ENCODE measurements around the gene CRIP3.

CRIP3 gene

DNA sequence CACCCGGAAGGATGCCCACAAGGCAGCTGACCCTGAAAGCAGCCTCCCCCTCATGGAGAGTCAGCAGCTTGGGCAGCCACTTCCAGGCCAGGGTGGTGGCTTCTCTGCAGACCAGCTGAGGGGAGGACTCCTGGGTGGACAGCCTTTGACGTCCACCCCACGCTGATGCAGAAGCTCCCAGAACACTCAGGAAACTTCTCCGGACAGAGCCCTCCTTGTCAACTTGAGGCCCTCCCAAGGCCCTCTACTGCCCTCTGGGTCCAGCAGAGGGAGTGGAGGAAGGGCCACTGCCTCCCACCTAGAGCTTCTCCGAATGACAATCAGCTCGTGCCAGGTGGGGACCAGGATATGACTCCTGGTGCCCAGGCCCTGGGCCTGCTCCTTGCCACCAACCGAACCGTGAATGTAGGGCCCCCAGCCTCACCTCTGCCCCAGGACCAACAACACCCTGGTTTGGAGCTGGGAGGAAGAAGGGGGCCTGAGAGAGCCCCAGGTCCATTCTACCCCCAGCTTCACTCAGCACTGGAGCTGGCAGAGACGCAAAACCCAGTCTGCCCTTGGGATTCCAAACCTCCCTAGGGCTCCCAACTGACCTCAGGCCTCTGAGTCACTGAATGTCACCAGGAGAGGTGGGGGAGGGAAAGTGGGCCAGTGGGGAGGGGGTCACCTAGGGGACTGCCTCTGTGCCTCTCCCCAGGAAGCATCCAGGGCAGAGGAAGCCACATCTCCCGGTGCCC, 21.5 kb downstream of the CRIP3 start:
- no peak for DNase-seq

DNA sequence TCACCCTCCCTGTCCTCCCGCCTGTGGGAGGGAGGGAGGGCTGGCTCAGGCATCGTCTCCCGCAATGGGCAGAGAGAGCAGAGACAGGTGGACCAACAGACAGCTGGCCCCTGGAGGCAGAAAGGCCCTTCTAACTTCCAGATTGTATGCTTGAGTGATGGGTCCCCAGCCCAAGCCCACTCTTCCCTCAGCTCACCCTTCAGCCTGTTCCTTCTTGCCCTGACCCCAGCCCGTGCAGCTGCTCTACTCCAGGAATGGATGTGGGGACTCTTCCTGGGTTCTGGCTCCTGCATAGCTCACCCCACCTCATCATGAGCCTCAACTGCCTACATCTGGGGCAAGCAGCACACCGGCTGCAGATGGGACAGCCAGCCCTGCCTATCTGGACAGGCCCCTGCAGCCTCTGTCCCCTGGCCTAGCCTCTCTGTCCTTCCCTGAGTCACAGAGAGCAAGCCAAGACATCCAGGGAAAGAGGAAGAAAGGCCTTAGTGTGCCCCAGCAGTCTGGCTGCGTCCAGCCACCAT, 22.1 kb downstream of the CRIP3 start:
- DNase-seq: no peak

- DNase-seq: no peak
These were observed 22.8 kb downstream of the CRIP3 start for GRCh38 chr6:43285832-43286231.

GRCh38 chr6:43284991-43285781, 23.4 kb downstream of the CRIP3 start:
- no peak for DNase-seq

DNA sequence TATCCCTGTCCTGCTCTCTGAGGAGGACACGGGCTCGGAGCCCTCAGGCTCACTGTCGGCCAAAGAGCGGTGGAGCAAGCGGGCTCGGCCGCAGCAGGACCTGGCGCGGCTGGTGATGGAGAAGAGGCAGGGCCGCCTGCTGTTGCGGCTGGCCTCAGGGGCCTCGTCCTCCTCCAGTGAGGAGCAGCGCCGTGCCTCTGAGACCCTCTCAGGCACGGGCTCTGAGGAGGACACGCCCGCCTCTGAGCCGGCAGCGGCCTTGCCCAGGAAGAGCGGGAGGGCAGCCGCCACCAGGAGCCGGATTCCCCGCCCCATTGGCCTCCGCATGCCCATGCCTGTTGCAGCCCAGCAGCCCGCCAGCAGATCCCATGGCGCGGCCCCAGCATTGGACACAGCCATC, 24.7 kb downstream of the CRIP3 start:
- no peak for DNase-seq

DNA sequence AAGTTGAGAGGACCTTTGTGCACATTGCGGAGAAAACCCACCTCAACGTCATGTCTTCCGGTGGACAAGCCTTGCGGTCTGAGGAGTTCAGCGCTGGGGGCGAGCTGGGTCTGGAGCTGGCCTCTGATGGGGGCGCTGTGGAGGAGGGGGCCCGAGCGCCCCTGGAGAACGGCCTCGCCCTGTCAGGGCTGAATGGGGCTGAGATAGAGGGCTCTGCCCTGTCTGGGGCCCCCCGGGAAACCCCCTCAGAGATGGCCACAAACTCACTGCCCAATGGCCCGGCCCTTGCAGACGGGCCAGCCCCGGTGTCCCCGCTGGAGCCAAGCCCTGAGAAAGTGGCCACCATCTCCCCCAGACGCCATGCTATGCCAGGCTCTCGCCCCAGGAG, 25.1 kb downstream of the CRIP3 start:
- DNase-seq: no peak

DNA sequence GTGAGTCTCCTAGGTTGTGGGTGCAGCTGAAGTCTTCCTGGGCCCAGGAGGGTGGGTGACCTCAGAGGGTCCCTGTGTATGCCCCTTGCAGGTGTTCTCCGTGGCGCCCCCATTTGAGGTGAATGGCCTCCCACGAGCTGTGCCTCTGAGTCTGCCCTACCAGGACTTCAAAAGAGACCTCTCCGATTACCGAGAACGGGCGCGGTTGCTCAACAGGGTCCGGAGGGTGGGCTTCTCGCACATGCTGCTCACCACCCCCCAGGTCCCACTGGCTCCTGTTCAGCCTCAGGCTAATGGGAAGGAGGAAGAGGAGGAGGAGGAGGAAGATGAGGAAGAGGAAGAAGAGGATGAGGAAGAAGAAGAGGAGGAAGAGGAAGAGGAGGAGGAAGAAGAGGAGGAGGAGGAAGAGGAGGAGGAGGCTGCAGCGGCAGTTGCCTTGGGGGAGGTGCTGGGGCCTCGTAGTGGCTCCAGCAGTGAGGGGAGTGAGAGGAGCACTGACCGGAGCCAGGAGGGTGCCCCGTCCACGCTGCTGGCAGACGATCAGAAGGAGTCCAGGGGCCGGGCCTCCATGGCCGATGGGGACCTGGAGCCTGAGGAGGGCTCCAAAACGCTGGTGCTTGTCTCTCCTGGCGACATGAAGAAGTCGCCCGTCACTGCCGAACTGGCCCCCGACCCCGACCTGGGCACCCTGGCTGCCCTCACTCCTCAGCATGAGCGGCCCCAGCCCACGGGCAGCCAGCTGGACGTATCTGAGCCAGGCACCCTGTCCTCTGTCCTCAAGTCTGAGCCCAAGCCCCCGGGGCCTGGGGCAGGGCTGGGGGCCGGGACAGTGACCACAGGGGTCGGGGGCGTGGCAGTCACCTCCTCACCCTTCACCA, 25.8 kb downstream of the CRIP3 start:
- DNase-seq: no peak

DNA sequence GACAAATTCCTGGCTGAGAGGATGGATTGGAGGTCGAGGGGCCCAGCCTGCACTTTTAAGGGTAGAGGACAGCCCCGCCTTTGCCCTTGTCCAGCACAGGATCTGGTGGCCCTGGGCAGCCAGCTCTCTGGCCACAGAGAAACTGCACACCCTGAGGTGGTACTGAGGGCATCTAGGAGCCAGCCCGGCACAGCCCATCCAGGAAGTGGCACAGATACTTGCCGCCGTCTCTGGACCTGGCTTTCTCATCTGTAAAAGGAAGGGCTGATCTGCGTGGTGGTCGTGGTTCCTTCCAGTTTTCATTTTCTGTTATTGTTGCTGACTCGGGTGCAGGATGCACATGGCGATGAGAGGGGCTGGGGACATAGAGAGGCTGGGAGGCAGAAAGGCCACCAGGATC, 26.6 kb downstream of the CRIP3 start:
- DNase-seq: no peak

DNA sequence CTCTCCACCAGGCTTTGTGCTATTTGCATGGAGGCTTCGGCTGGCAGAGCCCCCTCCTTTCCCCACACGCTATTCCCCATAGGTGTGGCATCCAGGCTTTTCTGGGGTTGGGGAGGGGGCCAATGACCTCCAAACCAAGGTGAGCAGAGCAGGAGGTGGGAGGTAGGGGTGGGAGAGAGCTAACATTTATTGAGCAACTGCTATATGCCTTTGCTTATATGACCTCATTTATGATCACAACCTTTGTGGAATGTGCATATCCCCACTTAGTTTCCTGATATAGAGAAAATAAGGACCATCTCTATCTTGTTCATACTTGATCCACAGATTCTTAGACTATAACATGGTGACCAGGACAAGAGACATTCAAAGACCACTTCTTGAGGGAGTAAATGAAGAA, 28.4 kb downstream of the CRIP3 start:
- DNase-seq: no peak

DNA sequence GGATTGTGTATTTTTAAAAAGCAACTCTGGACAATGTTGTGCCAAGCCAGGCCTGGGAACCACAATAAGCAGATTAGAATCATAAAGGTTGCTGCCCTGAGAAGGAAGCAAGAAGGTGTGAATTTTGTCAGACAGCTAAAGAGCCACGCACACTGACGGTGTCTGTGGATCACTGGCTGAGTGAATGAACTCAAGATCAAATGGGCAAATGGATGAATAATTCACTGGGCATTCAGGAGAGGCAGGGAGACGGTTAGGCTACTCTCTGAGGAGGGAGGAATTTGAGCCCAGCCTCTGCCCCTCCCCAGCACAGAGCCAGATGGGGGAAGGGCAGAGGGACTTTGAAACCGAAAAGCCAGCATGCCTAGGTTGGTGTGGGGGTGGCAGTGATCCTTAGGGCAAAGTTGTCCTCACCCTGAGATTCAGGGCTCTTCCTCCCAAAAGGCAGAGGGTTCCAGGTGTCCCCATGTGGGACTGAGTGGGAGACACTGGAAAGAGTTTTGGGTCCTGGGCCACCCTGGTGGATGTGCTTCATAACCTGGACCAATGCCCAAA, 30.0 kb downstream of the CRIP3 start:
- DNase-seq: no peak

DNA sequence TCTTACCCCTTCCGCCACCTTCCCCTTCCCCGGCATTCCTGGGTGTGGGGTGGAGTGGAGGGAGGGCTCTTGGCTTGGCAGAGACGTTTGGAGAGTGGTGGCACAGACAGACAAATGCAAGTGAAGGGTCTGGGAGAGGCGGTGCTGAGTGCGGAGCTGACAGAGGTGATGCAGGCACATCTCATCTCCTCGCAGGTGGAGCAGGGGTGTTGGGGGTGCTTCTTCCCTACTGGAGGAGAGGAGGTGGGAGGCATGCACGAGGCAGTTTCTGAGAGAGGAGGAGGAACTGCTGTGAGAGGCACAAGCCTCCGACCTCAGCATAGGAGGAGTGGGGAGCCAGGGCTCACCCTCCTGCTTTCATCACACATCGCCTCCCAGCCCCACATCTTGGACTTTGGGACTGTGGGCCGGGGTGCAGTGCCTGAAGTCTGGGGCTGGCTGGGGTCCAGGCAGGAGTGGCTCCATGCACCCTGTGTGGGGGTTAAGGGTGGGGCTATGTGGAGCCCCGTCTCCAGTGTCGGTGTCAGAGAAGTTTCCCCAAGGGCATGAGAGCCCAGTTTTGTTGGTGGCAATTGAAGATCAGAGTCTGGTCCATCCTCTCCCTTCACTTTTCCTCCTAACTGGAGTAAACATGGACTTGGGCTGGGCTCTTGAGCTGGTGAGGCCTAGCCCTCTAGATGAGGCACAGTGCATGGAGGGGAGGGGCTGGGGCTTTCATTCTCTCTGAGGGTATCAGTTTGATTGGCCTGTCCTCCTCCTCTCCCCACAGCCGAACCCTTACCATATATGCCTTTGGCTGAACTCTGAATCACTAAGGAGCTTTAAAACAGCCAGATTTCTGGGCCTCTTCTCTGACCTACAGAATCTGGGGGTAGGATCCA, 30.7 kb downstream of the CRIP3 start:
- no peak for DNase-seq

DNA sequence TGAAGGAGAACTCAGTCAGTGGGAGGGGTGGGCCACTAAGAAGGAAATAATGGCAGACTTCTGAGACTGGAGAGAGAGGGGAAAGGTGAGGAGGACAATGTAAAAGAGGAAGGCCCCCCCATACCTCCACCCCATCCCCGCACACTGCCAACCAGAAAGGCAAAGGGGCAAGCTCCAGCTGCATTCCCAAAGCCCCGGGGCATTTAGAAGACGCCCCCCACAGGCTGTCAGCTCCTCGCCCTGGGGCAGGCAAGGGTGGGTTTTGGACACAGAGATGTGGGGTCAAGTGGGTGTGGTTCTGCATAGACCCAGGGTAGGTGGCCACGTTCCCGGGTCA, 31.4 kb downstream of the CRIP3 start:
- no peak for DNase-seq

DNA sequence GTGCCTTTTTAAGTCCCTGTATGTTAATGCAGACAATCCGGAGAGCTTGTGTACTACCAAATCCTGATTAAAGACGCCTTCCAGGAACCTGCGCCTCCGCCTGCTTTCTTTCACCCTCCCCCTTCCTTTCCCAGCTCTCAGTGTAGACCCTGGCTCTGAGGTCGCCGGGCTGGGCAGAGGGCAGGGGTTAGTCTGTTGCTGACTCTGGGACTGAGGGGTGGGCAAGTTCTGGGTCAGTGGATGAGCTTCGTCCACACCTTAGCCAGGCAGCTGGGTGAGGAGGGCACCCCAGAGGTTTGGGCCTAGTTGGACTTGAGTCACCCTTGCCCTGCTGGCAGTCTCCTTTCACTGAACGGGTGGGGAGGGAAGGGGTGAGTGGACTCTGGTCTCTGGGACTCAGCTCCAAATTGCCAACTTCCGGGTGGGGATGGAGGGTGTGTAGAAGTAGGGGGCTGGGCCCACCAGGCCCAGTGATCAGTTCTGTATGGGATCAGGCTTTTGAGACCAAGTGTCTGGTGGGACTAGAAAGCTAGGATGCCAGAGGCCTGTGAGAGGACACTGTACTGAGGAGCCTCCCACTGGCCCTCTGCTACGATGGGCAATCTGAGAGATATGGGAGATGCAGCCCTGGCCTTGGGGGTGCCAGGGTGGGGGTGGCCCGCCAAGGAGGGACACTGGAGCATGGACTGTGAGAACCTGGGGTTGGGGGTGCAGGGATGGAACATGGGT, 31.9 kb downstream of the CRIP3 start:
- no peak for DNase-seq

DNA sequence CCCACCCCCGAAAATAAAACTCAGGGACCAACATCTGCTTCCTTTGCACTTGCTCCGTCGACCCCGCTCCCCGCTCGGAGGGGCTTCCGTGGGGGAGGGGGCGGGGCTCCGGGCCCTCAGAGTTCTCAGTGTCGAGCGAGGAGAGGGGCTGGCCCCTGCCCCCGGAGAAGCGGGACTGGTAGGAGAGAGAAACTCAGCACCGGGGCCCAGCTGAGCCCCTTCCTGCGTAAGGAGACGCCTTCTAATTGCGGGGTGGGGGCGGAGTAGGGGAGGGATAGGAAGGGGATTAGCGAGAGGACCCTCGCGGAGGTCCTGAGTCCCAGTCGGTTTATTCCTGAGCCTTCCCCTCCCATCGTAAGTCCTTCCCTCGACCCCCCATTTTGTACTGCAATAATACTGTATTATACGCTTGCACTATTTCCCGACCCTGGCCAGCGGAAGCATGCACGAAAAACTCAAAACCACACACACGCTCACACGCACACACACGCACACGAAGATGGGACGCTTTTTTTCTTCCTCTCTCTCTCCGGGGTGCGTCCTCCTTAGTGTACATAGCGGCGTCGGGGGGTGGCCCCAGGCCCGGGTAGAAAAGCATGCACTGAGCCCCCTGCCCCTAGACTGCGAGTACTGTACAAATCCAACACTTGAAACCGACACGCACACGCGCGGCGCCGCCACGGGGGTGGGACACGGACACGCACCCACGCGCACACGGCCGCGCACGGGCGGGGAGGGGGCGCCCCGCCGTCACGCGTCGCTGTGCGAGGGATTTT, 32.6 kb downstream of the CRIP3 start:
- no peak for DNase-seq

- peak; percentile 48 for DNase-seq
These were observed 33.6 kb downstream of the CRIP3 start for GRCh38 chr6:43274916-43275597.

- DNase-seq: no peak
These were observed 34.3 kb downstream of the CRIP3 start for GRCh38 chr6:43274127-43274915.

DNA sequence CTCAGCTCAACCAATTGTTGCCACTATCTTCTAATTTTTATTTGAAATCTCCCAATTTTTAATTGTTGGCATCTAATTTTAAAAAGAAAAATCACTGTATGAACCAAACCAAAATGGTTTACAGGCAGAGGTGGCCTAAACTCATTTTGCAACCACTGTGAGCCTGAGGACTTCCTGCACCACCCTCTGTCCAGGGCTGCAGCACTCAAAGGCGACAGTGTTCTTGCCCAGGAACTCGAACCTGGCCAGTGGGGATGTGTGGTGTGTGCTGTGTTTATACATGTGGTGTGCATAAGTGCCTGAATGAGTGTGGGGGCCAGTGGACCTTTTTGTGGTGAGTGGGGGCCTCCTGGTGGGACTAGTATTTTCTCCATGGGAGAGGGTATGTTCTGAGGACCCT, 34.9 kb downstream of the CRIP3 start:
- no peak for DNase-seq

DNA sequence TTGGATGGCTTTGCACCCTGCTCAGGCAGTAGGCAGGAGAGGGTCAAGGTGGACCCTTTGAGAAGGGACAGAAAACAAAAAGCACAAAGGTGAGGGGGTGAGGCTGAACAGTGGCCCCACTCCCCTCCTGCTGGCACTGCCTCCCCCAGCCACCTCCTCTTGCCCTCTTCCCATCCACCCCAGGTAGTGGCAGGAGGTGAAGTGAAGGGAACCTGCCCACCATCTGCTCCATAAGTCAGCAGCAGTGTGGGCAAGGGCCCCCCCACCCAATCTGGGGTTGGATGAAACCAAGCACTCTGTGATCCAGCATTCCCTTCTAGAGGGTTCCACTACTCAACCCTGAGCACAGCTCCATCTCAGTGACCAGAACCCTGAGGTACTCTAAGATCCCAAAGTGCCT, 36.7 kb downstream of the CRIP3 start:
- no peak for DNase-seq
